ENCODE results near the gene HK1.
"Not testable (repeated sequence)": the region's sequence is repeated elsewhere in the genome, so short reads cannot be mapped to it uniquely, and the experiment has no call there.

The HK1 gene

DNA sequence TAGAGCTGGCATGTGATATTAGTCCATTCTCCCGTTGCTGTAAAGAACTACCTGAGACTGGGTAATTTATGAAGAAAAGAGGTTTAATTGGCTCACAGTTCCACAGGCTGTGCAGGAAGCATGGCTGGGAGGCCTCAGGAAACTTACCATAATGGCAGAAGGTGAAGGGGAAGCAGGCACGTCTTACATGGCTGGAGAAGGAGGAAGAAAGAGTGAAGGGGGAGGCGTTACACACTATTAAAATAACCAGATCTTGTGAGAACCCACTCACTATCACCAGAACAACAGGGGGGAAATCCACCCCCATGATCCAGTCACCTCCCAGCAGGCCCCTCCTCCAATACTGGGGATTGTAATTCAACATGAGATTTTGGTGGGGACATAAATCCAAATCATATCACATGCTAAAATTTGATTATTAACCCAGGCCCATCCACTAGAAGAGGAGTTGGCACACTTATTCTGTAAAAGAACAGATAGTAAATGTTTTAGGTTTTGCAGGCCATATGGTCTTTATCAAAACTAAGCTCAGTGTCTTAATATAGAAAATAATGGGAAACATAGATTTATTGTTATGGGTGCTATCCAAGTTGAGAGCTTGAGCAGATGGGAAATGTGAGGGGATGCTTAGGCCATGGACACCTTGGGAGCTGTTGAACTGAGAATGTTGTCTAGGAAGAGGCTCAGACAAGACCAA, 18.6 kb upstream of the HK1 start:
- no peak for DNase-seq (ENCODE audit: low read depth)

DNA sequence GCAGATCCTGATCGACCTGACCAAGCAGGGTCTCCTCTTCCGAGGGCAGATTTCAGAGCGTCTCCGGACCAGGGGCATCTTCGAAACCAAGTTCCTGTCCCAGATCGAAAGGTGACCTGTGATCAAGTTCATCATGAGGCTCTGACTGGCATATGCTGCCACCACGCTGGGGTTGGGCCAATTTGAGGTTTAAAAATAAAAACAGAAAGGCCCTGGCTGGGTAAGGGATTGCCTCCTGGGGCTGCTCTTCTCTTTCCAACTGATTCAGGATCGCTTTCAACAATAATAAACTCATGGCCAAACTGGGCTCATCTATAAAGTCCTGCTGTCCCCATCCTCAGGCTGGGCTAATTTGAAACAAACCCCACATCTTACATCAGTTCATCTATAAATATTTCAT, 17.1 kb upstream of the HK1 start:
- DNase-seq (ENCODE audit: low read depth) = no peak

DNA sequence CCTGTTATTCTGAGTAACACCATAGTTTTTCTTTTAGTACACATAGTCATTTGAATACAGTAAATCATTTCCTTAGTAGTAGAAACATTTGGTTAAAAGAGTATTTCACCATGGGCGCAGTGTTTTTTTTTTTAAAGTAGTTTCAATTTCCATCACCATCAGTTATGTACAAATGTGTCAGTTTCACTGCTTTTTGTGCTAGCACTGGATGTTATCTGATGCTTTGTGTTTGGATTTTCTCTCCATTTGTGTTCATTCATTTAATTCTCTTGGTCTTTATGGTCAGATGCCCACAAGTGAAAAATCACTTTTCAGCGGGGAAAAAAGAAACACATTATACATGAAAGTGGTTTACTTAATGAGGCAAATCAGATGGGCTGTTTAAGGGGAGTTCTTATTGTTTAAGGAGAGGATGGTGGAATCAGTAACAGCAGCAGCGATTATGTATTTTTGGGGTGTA, 16.0 kb upstream of the HK1 start:
- DNase-seq (ENCODE audit: low read depth) = no peak

DNA sequence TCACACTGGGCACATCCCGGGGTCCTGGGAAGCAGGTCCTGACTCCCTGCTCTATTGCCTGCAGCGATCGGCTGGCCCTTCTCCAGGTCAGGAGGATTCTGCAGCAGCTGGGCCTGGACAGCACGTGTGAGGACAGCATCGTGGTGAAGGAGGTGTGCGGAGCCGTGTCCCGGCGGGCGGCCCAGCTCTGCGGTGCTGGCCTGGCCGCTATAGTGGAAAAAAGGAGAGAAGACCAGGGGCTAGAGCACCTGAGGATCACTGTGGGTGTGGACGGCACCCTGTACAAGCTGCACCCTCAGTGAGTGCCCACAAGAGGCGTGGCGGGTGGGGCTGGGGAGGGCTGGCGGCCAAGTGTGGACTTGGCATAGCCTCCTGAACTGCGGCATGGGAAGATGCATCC, 12.8 kb upstream of the HK1 start:
- no peak for DNase-seq (ENCODE audit: low read depth)

DNA sequence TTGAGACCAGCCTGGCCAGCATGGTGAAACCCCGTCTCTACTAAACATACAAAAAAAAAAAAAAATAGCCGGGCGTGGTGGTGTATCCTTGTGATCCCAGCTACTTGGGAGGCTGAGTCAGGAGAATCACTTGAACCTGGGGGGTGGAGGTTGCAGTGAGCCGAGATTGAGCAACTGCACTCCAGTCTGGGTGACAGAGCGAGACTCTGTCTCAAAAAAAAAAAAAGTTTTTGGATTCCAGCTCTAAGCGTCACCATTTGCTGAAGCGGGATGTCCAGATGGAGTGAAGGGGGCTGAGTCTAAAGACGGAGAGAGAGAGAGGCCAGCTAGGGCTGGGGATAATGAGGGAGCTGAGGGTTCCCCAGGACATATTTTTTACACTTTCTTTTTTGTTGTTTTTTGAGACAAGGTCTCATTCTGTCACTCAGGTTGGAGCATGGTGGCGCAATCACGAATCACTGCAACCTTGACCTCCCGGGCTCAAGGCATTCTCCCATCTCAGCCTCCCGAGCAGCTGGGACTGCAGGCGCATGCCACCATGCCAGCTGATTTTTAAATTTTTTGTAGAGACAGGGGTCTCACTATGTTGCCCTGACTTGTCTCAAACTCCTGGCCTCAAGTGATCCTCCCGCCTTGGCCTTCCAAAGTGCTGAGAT, 9.4 kb upstream of the HK1 start:
- no peak for DNase-seq (ENCODE audit: low read depth)

DNA sequence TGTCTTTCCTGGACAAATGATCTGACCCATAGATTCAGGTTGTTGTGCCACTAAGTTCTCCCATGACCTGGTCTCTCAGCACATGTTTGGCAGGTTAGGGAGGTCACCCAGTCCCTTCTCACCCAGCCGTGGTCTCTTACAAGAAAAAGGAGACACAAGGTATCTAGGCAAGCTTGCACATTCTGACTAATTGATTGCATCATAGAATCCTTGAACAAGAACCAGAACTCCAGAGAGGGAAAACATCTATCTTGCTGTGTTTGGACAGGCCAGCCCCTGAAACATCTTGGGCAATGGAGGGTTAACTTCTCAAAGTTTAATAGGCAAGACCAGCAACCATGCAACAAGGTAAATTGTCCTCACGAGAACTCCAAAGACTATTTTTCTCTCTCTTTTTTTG, 8.5 kb upstream of the HK1 start:
- no peak for DNase-seq (ENCODE audit: low read depth)

DNA sequence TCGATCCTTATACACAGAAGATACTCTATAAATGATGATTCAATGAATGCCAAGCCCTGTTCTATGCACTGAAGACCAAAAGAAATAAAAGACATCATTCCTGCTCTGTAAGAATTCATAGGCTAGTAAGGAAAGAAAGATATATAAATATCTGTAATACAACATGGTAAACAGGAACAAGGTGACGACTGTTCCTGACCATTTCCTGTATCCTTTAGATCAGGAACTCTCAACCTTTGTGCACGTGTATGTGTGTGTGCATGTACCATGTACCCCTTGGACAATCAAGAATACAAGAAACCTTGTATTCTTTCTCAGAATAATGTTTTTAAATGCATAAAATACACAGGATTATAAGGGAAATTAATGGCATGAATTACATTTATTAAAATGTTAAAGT, 7.3 kb upstream of the HK1 start:
- DNase-seq (ENCODE audit: low read depth) = no peak

DNA sequence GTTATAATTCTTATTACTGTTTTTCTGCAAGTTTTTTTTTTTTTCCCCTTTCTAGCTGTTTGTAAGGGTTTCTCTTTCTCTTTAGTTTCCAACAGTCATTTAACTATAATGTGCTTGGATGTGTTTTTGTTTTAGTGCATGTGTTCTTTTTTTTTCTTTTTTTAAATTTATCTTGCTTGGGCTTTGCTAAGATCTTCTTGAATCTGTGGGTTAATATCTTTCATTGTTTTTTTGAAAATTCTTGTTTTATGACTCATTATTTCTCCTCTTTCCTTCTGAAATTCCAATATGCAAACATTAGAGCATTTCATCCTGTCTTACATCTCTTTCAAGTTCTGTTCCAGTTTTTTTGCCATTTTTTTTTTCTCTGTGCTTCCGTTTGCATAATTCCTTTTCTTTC, 5.7 kb upstream of the HK1 start:
- no peak for DNase-seq (ENCODE audit: low read depth)

DNA sequence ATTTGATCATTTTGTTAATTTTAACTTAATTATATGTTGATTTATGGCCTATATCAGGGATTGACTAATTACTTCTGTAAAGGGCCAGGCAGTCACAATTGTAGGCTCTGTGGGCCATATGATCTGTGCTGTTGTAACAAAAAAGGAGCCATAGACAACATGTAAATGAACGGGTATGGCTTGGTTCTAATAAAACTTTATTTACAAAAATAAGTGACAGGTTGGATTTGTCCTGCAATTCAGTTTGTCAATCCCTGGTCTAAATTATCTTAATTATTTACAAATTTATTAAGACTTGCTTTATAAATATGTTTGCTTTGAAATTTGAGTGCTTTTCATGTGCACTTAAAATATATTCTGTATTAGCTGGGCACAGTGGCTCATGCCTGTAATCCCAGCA, 2.9 kb upstream of the HK1 start:
- DNase-seq (ENCODE audit: low read depth) = no peak

DNA sequence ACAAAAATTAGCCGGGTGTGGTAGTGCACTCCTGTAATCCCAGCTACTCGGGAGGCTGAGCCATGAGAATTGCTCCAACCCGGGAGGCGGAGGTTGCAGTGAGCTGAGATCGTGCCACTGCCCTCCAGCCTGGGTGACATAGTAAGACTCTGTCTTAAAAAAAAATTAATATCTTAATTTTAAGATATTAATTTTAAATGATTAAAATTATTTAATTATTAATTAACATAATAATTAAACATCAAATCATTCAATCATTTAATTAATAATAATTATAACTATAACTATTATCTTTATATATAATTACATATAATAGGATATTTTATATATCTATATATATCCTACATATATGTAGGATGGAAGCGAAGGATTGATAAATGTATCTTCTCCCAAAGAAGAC, 1.8 kb upstream of the HK1 start:
- no peak for DNase-seq (ENCODE audit: low read depth)

DNA sequence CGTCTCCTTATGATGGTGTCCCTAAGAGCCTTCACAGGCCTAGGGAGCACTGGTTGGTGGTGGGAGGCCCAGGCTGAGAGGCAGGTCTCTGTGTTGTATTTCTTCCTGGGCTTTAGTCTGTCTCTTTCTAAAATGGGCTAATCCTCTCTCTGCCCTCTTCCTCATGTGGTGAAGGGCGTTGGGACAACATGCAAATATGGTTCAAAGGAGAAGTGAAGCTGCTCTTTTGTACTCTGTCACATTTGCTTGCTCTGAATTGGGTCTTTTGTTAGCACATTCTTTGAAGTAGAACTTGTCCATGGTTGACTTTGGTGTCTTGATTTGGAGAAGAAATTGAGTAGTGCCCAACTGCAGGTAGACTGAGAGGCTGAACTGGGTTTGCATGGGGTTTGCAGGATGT, 814 bp downstream of the HK1 start:
- DNase-seq (ENCODE audit: low read depth) = no peak

DNA sequence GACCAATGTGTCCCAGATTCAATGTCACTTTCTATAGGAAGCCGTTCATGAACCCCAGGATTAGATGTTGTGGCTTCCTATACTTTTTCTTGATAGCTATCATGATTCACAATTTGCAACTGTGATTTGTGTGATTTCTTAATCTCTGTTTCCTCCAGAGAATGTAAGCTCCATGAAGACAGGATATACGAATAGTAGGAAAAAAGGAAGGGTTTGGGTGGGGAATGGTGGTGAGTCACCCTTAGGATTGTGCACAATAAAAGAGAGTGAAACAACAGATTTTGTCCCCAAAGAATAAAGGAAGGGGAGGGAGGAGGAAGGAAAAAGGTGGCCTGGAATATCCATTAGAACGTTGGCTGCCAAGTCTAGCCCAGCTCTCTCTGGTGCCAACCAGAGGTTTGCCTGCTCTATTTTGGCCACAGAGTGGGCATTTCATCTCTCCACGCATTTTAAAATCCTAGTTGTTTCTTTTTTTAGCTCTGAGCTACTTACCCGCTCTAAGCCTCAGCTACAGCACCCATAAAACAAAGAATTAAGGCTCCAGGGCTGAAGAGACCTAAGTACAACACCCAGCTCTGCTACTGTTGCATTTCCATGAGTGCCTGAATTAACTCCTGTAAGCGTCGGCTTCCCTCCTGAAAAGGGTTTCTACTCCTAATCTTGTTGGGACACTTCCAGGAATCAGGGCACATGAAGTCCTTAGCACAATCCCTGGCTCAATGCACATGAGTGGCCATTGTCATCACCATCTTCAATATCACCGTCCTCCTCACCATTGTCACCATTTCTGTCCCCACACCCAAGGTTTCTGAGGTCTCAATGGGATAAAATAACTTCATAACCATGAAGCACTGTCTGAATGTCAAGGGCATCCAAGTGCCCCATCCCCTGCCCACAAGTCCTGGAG, 3.5 kb downstream of the HK1 start:
- no peak for DNase-seq (ENCODE audit: low read depth)

DNA sequence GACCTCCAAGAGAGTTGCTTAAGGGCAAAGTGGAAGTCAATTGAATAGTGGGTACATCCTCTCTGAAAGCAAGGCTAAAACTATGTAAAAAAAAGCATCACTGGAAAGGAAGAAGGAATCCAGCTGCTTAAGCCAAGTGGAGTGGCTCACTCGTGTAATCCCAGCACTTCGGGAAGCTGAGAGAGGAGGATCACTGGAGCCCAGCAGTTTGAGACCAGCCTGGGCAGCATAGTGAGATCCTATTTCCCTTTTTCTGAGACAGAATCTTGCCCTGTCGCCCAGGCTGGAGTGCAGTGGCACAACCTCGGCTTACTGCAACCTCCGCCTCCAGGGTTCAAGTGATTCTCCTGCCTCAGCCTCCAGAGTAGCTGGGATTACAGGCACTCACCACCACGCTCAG, 6.1 kb downstream of the HK1 start:
- not testable (repeated sequence) for DNase-seq (ENCODE audit: low read depth)

DNA sequence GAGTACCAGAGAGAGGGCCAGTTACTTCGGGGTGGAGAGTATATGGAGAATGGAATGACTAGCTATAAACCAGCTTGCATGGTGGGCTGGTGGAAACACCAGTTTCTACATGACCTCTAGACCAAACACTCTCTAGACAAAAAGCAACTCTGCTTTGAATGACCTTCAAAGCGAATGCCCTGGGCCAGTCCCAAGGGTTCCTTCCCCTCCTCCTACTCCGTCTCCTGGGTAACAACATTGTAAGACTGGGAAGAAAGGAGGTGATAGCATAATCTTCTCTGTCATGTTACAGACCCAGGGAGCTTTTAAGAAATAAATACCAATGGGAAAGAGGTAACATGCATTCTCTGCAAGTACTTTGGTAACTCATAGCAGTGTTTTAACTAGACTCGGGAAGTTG, 7.4 kb downstream of the HK1 start:
- DNase-seq (ENCODE audit: low read depth) = no peak

DNA sequence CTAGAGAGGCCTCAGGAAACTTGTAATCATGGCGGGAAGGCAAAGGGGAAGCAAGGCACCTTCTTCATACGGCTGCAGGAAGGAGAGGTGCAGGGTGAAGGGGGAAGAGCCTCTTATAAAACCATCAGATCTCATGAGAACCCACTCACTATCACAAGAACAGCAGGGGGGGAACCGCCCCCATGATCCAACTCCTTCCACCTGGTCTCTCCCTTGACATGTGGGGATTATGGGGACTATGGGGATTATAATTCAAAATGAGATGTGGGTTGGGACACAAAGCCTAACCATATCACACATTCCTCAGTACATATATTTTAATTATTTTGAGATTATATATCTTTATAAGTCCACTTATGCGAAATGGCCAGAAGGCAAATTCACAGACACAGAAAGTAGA, 8.9 kb downstream of the HK1 start:
- DNase-seq (ENCODE audit: low read depth) = no peak

DNA sequence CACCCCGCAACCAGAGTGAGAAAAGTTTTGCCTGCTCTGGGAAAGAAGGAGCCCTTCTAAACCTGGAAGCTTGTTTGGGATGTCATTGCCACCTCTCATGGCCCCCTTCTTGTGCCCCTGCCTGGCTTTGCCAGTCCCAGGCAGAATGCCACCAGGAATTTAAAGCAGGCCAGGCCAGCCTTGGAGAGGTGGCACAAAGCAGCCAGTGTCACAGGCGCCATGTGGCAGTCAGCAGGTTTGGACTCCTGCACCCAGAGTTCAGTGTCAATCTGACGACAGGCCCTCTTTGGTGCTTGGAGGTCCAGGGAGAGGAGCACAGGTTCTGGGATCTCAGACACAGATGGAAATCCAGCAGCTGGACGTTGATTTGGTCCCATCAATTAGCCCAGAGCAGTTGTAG, 12.7 kb downstream of the HK1 start:
- DNase-seq (ENCODE audit: low read depth) = no peak

DNA sequence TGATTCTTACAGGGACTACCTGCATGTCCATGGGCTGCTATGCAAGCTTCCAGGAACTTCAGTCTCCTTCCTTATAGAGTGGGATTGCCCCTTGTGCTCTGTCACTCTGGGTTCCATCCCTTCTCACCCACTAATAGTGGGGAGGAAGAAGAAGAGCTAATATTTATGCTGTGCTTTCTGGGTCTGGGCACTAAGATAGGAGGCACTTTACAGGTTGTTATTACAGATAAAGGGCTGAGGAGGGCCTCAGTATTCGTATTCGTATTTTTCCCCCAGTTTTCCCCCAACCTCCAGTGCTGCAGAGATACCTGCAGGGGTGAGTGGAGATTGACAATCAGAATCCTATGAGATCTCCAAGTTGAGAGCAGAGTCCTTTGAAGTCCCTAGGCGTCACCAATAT, 14.2 kb downstream of the HK1 start:
- no peak for DNase-seq (ENCODE audit: low read depth)

DNA sequence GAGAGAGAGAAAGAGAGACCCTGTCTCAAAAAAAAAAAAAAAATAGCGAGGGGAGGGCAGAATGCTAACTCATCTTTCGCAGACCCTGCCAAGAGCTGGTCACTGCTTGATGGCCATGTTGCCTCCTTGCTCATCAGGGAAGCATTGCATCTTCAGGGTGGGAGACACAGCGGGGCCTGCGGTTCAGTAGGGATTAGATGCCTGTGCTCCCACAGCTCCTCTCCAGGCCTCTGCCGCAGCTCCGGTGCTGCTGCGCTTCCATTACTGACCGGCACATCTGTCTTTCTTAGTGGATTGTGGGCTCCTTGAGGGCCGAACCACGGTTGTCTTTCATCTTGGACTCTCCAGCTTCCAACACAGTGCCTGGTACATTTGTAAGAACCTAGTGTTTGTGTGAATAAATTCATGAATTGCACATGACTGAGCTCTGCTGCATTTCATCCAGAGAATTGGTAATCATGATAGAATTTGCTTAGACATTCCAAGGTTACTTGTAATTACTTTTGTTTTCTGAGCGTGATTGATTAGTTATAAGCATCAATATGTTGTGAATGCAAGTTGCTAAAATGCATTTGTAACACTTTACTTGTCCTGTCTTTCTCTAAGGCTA, 16.8 kb downstream of the HK1 start:
- DNase-seq (ENCODE audit: low read depth) = no peak

DNA sequence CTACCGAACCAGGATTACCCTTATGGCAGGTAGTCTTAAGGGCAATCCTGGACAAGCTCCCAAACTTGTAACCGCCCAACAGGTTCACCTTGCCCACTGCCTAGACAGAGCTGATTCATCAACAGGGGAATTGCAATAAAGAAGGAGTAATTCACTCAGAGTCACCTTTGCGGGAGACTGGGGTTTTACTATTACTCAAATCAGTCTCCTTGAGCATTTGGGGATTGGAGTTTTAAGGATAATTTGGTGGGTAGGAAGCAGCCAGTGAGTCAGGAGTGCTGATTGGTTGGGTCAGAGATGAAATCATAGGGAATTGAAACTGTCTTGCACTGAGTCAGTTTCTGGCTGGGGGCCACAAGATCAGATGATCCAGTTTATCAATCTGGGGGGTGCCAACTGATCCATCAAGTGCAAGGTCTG, 25.3 kb downstream of the HK1 start:
- no peak for DNase-seq (ENCODE audit: low read depth)

DNA sequence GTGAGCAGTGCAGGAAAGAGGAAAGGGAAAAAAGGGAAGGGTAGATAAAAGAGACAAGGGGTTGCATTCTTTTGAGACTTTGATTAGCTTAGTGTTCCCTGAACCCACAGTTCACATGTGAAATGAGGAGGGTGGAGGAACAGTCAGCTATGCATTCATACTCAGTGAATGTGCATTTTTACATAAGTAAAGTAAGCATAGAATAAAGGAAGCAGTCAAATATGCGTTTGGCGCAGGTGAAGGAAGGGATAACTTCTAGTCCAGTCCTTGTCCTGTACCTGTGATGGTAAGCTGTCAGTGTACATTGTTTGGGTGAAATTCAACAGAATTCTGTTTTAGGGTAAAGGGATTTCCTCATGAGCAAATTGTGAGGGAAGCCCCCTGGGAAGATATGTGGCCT, 28.1 kb downstream of the HK1 start:
- DNase-seq (ENCODE audit: low read depth) = no peak

DNA sequence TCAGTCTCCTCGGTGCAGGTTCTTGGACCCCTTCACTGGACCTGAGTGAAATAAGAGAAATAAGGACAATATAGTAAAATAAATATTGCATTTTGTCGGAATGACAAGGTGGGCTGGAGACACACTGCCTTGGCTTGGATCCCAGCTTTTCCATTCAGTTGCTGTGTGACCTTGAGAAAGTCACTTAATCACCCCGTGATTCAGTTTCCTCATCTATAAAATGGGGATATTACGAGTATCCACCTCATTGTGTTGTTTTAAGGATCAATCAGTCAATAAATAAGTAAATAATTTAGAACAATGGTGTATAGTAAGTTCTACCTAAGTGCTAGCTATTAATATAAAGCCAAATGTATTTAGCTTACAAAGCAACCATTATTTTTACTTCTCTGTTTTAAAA, 29.1 kb downstream of the HK1 start:
- DNase-seq (ENCODE audit: low read depth) = no peak

DNA sequence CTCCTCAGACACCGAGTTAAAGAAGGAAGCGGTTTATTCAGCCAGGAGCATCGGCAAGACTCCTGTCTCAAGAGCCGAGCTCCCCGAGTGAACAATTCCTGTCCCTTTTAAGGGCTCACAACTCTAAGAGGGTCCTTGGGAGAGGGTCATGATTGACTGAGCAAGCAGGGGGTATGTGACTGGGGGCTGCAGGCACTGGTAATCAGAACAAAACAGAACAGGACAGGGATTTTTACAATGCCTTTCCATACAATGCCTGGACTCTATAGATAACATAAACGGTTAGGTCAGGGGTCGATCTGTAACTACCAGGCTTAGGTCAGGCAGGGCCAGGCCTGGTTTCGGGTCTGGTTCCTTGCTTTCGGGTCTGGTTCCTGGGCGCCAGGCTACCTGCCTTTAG, 30.0 kb downstream of the HK1 start:
- not testable (repeated sequence) for DNase-seq (ENCODE audit: low read depth)

DNA sequence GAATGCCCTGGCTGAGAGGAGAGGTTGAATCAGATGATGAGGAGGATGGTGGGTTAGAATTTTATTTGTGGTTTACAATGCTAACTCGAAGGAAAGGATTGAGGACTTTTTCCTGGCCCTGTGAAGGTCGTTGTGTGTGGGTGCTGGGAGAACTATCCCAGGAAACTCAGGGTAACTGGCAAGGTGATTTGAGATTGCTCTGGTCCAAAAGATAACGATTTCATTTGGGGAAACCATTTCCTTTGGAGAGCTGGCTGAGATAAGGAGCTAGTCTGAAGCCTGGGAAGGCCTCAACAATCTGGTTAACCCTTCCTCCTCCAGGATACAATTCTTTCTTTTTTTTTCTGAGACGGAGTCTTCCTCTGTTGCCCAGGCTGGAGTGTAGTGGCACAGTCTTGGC, 33.0 kb downstream of the HK1 start:
- no peak for DNase-seq (ENCODE audit: low read depth)
